HAP-1 (cell line): ENCODE measurements around the gene USF1.
"Not testable (repeated sequence)": the region's sequence is repeated elsewhere in the genome, so short reads cannot be mapped to it uniquely, and the experiment has no call there.

Experiments used
- DNase-seq, 2 experiments: peaks; one replicate each; pipeline ENCODE4 v3.0.0-alpha.2; 2016 to 2020; ENCODE audit warnings: low spot score in 2 of 2
- H3K27me3 ChIP-seq: fragments of 250-450 bp; sonication (Bioruptor Pico); 2 replicates; pipeline ENCODE4 v1.5.1; 2020; ENCODE audit warnings: low read depth, mild to moderate bottlenecking, moderate library complexity
- H3K36me3 ChIP-seq: fragments of 250-450 bp; sonication (Bioruptor Pico); replicated peaks from 2 replicates; pipeline ENCODE4 v1.5.1; 2020; ENCODE audit warnings: mild to moderate bottlenecking
- H3K4me1 ChIP-seq: fragments of 250-450 bp; sonication (Bioruptor Pico); 2 replicates; pipeline ENCODE4 v1.5.1; 2020; ENCODE audit warnings: mild to moderate bottlenecking
- H3K4me3 ChIP-seq: fragments of 250-450 bp; sonication (Bioruptor Pico); 2 replicates; pipeline ENCODE4 v1.5.1; 2020; ENCODE audit warnings: mild to moderate bottlenecking, moderate library complexity
- H3K9me3 ChIP-seq: fragments of 250-450 bp; sonication (Bioruptor Pico); 2 replicates; pipeline ENCODE4 v1.5.1; 2020; ENCODE audit warnings: mild to moderate bottlenecking, moderate library complexity
- in situ Hi-C: fragments of 300-500 bp; cut with MboI; formaldehyde crosslinking; loops from 3 replicates; pipeline ENCODE4 v1.14.3; 2020; ENCODE audit warnings: low sequenced_read_pairs, inconsistent platforms, mixed read lengths

Gene USF1

DNA sequence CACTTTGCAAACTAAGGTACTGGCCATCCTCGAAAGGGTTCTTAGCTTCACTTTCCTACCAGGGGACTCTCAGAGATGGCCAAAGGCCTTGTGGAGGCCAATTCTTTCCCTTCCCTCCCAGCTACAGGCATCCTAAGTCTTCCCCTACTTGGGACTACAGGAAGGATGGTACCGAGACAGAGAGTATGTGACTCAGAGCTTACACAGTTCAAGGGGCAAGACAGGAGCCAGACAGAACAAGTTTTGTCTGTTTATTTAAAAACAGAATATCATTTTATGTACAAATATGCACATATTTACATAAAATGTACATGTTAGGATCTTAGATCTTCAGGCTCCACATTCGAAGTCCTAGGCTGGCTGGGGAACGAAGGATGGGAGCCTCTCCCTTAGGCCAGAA, 25.0 kb upstream of the USF1 start:
- in situ Hi-C loops, result no loop called here
- no peaks in the 10 kb centered on the region for H3K36me3 ChIP-seq
- H3K9me3 ChIP-seq, result no peaks in the 10 kb centered on the region
- no peak for DNase-seq
- H3K4me3 ChIP-seq, result no peak overlapping the region
- H3K4me1 ChIP-seq, result no peaks in the 10 kb centered on the region
- no peaks in the 10 kb centered on the region for H3K27me3 ChIP-seq

DNA sequence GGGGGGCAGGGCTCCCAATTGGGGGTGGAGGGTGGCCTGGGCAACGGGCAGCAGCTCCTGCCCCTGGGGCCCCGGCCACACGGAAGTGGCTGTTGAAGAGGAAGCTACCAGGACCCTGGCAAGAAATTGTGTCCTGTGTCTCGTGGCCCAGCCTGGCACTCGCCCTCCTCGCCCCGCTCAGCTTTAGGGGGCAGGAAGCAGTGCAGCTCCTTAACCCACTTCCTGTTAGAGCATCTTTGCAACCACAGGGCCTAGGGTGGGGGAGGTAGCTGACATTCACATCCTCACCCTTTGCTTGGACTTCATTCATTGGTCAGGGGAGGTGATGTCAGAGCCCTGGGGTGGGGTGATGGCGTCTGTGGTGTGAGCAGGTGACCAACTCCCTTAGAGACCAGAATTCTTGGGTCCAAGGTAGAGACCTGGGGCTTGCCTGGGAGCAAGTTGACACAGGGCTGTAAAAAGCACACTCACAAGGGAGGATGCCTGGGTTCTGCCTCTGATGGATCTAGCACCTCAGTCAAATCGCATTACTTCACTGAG, 24.0 kb upstream of the USF1 start, which contains the start of gene ARHGAP30:
Gene ARHGAP30 (minus strand): TSS at position 161 of the 540 bp plus-strand sequence. CDS start 267 bp downstream, outside the sequence.
- no peaks in the 10 kb centered on the region for H3K27me3 ChIP-seq
- H3K4me3 ChIP-seq, result no peak within 1 kb of the TSS
- no peaks in the 10 kb centered on the region for H3K36me3 ChIP-seq
- in situ Hi-C loops, result no loop called here
- H3K9me3 ChIP-seq, result no peaks in the 10 kb centered on the region
- no peaks in the 10 kb centered on the region for H3K4me1 ChIP-seq
- no peak for DNase-seq

DNA sequence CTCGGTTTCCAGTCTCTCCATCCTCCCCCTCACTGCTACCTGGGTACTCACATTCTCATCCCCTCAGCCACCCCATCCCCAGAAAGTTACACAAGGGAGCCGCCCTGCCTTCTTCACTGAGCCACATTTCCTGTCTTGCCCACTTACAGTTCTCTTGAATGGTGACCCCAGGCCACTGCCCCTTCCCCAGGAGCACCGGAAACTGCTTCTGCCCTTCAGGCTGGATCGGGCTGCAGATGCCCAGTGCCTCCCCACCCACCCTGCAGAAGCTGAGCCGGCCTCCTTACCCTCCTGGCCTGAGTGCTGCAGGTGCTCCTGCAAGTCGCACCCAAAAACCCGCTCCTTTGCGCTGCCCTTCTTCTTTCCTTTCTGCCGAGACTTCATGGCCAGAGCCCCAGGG, 23.5 kb upstream of the USF1 start:
- H3K9me3 ChIP-seq, result no peaks in the 10 kb centered on the region
- no peaks in the 10 kb centered on the region for H3K27me3 ChIP-seq
- DNase-seq, result no peak
- in situ Hi-C loops, result no loop called here
- H3K4me1 ChIP-seq, result no peaks in the 10 kb centered on the region
- H3K36me3 ChIP-seq, result no peaks in the 10 kb centered on the region
- no peak overlapping the region for H3K4me3 ChIP-seq

DNA sequence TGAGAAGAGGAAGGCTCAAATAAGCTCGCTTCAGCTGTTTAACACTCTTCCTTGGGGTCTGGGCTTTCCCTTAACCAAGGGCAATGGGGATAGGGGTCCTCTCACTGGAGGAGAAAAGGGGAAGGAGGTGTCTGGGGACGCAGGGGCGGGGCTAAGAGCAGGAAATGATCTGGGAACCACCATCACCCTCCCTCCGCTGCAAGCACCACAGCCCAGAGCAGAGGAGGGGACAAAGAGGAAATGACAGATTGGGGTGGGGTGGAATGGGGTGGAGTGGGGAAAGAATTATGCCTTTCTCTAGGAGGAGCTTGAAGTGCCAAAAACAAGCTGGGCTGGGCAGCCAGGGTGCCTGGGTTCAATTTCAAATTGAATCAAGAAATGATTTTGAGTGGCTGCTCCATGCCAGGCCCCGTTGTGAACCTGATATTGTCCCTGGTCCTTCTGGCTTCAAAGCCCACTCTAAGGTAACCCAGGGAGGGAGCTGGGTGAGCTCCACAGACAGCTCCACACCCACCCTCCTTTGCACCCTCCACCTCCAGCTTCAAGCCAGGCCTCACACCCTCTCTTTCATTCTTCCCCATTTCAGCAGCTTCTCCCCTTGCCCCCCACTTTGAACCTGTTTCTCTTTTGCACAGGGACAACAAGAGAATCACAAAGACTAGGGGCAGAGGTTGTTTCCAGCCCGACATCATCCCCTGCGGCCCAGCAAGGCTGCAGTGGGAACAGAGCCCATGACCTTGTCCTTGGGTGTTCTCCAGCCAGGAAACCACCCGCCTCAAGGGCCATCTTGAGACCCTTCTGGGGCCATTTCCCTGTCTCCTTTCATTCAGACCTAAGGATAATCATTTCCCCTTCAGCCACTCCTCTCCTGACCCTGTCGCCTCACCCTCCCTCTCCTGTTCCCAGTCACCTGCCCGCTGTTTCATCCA, 22.8 kb upstream of the USF1 start:
- H3K27me3 ChIP-seq, result no peaks in the 10 kb centered on the region; the same call in 1 of the 2 replicates
- H3K9me3 ChIP-seq, result no peaks in the 10 kb centered on the region
- DNase-seq, result no peak
- H3K4me1 ChIP-seq, result no peaks in the 10 kb centered on the region
- in situ Hi-C loops, result no loop called here
- no peak overlapping the region for H3K4me3 ChIP-seq
- no peaks in the 10 kb centered on the region for H3K36me3 ChIP-seq

DNA sequence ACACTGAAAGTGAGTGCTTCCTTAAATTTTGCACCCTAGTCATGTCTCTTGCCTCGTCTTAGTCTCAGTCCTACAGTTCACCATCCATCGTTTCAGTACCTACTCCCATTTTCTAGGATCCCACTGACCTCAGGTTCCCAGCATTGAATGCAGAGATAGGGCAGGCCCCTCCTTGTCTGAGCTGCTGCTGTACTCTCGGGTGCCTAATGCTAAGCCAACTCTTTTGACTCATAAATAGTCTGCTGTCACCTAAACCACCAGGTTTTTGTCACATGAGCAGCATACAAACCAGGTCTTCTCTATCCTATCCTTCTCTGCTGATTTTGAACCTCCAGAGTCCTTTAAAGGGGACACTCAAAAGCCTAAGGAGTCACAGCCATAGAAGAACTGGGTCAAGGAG, 20.9 kb upstream of the USF1 start:
- H3K36me3 ChIP-seq, result no peaks in the 10 kb centered on the region
- DNase-seq, result no peak
- H3K4me1 ChIP-seq, result no peaks in the 10 kb centered on the region
- H3K4me3 ChIP-seq, result no peak overlapping the region
- no peaks in the 10 kb centered on the region; the same call in 1 of the 2 replicates for H3K27me3 ChIP-seq
- in situ Hi-C loops, result no loop called here
- H3K9me3 ChIP-seq, result no peaks in the 10 kb centered on the region

DNA sequence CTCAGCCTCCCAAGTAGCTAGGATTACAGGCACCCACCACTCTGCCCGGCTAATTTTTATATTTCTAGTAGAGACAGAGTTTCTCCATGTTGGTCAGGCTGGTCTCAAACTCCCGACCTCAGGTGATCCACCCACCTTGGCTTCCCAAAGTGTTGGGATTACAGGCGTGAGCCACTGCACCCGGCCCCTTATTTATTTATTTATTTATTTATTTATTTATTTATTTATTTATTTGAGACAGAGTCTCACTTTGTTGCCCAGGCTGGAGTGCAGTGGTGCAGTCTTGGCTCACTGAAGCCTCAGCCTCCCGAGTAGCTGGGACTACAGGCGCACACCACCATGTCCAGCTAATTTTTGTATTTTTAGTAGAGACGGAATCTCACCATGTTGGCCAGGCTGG, 19.9 kb upstream of the USF1 start:
- DNase-seq, H3K27me3 ChIP-seq, H3K9me3 ChIP-seq, H3K4me1 ChIP-seq, in situ Hi-C loops, H3K4me3 ChIP-seq, H3K36me3 ChIP-seq: not testable (repeated sequence)

DNA sequence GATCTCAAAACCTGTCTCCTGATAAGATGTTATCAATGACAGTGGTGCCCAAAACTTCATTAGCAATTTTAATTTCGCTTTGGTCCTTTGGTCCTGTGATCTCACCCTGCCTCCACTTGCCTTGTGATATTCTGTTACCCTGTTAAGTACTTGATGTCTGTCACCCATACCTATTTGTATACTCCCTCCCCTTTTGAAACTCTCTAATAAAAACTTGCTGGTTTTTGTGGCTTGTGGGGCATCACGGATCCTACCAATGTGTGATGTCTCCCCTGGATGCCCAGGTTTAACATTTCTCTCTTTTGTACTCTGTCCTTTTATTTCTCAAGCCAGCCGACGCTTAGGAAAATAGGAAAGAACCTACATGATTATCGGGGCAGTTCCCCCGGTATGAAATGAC, 18.2 kb upstream of the USF1 start:
- in situ Hi-C loops, DNase-seq, H3K9me3 ChIP-seq, H3K4me1 ChIP-seq, H3K4me3 ChIP-seq, H3K27me3 ChIP-seq, H3K36me3 ChIP-seq: not testable (repeated sequence)

DNA sequence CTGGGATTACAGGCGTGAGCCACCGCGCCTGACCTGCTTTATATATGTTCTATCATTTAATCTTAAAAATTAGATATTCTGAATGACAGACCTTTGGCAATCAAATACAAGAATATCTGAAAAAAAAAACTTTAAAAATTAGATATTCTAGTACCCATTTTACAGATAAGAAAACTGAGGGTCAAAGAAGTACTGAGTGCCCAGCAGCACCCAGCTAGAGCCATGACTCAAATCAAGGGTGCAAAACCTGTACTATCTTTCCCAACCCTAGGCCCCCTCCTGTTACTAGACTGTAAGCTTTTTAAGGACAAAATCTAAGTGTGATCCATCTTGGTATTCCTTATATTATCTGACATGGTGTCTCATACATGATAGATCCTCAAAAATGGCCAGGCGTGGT, 15.6 kb upstream of the USF1 start:
- H3K36me3 ChIP-seq, result no peaks in the 10 kb centered on the region
- no peaks in the 10 kb centered on the region; the same call in 1 of the 2 replicates for H3K27me3 ChIP-seq
- H3K4me3 ChIP-seq, result no peak overlapping the region
- no peak for DNase-seq
- in situ Hi-C loops, result no loop called here
- no peaks in the 10 kb centered on the region for H3K4me1 ChIP-seq
- no peaks in the 10 kb centered on the region for H3K9me3 ChIP-seq

DNA sequence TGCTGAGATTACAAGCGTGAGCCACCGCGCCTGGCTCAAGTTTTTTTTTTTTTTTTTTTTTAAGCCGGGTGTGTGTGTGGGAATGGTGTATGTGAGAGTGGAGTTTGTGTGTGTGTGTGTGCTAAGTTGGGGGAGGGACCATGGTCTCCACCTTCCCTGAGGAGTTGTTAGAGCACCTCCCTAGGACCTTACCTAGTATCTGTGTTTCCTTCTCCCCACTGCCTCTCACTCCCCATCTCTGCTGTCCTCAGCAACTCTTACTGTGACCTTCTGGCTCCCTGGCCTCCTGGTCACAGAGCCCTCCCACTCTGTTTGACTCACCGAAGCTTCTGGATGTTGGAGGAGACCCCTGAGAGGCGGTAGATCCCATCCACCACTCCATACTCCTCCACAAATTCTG, 13.5 kb upstream of the USF1 start:
- Histone ChIP-seq H3K4me3 (no peak overlapping the region), H3K27me3 (no peaks in the 10 kb centered on the region; the same call in 1 of the 2 replicates), H3K4me1 (no peaks in the 10 kb centered on the region), H3K36me3 (no peaks in the 10 kb centered on the region), H3K9me3 (no peaks in the 10 kb centered on the region)
- in situ Hi-C loops, result no loop called here
- no peak for DNase-seq

DNA sequence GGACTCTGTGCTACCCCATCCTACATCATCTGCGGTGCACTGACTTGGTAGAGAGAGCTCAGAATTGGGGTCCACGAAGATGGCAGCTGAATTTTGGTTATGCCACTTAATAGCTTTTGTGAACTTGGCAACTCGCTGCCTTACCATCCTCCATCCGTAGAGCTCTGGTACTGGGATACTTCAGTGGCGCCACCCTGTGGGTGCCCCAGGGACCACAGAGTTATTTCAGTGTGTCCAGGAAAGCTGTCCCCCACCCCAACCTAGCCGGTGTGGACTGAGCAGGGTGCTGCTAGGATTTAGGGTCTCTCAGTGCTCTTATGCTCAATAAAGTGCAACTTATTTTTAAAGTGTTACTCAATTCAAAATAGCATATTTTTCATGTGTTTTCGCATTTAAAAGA, 9.0 kb upstream of the USF1 start:
- Histone ChIP-seq H3K4me3 (no peak overlapping the region), H3K4me1 (no peaks in the 10 kb centered on the region), H3K27me3 (no peaks in the 10 kb centered on the region), H3K9me3 (no peaks in the 10 kb centered on the region), H3K36me3 (no peaks in the 10 kb centered on the region)
- in situ Hi-C loops, result no loop called here
- DNase-seq, result no peak

DNA sequence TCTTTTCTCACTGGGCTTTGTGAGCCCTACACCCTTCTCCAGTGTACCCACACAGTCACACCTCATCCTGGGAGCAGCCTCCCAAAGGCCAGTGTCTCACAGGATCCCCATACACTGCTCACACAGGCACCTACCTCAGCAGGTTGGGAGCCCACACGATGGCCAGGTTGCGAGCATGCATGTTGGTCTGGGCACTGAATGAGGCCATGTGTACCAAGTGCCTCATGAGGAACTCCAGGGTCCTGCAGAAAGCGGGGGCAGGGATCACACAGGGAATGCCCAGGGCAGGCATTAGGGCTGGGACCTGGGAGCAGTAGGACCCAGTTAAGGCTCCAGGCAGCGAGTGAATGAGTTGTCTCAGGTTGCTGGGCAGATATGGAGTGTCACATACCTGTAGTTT, 8.5 kb upstream of the USF1 start:
- Histone ChIP-seq H3K4me1 (no peaks in the 10 kb centered on the region), H3K9me3 (no peaks in the 10 kb centered on the region), H3K4me3 (no peak overlapping the region), H3K27me3 (no peaks in the 10 kb centered on the region), H3K36me3 (no peaks in the 10 kb centered on the region)
- no peak for DNase-seq
- in situ Hi-C loops, result no loop called here

DNA sequence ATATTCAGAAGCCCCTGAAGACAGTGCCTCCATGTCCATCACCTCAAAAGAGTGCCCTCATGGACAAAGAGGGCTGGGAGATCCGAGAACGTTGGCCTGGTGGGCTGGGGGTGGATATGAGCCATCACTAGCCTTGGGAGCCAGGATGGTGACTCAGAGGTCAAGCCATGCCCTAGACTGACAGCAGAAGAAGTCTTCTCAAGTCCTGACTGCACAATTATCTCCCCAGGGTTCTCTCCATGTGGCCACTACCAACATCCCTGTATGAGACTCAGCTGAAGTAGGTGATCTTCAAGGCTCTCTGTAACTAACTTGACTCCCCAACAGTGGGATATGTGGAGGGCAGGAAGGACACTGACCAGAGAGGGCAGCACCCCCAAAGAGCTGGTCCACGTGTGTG, 7.1 kb upstream of the USF1 start:
- in situ Hi-C loops, result no loop called here
- Histone ChIP-seq H3K9me3 (no peaks in the 10 kb centered on the region; the same call in 1 of the 2 replicates), H3K4me3 (no peak overlapping the region), H3K36me3 (no peaks in the 10 kb centered on the region), H3K27me3 (no peaks in the 10 kb centered on the region), H3K4me1 (no peaks in the 10 kb centered on the region)
- no peak for DNase-seq

DNA sequence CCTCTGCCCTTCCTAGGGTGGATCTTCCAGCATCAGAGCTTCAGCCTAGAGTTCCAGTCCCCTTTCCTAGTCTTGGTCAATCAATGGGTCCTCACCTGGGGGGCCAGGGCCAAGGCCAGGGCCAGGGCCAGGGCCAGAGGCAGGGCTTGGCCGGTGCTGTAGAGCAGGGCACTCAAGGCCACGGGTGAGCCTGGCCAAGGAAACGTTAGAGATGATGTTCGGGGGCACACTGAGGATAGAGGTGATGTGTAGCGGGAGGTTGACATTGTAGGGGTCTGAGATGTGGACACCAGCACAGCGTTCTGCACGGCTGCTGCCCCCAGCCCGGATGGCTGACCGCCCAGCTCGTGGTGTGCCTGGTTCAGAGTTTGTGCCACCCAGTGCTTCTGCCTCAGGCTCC, 5.4 kb upstream of the USF1 start:
- 0 out of 2 replicates have a peak, but pooled peaks cover 2% of the 10 kb centered on the region for H3K4me1 ChIP-seq
- no peak for DNase-seq
- H3K4me3 ChIP-seq, result no peak overlapping the region
- in situ Hi-C loops, result no loop called here
- peaks cover 7% of the 10 kb centered on the region for H3K9me3 ChIP-seq
- H3K36me3 ChIP-seq, result no peaks in the 10 kb centered on the region
- no peaks in the 10 kb centered on the region for H3K27me3 ChIP-seq

DNA sequence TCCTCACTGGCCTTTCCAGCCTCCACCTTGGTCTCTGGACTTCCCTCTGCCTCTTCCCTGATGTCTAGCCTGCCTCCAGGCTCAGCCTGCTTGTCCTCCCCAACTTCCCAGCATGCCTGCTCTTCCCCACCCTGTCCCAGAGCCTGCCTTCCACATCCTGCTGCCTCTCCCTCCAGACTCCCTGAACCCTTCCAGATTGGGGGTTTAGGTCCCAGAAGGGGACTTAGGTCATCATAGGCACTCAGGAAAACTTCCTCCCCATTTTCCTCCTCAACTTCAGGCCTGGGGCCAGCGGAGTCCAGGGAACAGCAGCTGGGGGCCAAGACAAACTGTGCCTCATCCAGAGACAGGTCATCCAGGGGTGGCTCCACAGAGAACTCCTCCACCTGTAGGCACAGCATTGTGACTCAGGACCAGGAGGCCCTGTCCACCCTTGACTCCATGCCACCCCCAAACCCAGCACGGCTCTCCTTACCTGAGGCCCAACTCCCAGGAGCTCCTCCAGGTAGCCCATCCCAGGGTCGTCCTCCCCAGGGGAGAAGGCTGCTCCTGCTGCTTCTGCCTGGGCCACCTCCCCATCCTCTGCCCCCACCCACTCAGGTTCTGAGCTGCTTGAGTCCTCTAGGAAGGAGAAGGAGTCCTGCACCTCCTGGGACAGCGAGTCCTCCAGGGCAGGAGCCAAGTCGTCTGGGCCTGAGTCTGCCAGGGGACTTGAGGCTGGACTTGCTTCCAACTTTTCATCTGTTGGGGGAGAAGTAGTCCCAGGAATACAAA, 3.4 kb upstream of the USF1 start:
- H3K4me1 ChIP-seq, result peaks cover 8% of the 10 kb centered on the region
- no peak for DNase-seq
- in situ Hi-C loops, result no loop called here
- H3K27me3 ChIP-seq, result no peaks in the 10 kb centered on the region
- peaks cover 9% of the 10 kb centered on the region for H3K9me3 ChIP-seq
- no peaks in the 10 kb centered on the region for H3K36me3 ChIP-seq
- no peak overlapping the region for H3K4me3 ChIP-seq
